ENCODE measurements around the gene MTUS2. TPM values are rescaled to one million over a fixed set of nuclear protein-coding genes. Genes with fewer than 3 reads are reported as not detected.

MTUS2 gene
- total RNA-seq, 1 donor = 0.36 TPM

DNA sequence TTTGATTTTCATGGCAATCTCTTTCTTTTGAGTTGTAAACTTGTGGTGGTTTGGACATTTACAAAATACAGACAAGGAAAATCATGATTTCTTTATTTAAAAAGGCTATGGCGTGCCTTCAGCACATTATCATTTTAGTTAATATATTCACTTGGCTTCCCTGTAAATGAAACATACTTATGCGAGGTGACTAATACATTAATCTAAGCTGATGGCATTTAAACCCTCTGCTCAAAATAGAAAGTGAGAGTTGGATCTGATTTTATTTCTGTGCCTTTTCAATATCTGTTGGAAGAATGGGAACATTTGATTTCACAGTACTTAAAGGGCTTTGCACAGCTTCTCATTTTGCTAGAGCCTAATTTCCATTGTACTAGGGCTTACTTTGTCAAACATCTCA, 289.8 kb downstream of the MTUS2 start:
- DNase-seq (ENCODE audit: low read depth) = no peak
- TF ChIP-seq, protein P1, sequence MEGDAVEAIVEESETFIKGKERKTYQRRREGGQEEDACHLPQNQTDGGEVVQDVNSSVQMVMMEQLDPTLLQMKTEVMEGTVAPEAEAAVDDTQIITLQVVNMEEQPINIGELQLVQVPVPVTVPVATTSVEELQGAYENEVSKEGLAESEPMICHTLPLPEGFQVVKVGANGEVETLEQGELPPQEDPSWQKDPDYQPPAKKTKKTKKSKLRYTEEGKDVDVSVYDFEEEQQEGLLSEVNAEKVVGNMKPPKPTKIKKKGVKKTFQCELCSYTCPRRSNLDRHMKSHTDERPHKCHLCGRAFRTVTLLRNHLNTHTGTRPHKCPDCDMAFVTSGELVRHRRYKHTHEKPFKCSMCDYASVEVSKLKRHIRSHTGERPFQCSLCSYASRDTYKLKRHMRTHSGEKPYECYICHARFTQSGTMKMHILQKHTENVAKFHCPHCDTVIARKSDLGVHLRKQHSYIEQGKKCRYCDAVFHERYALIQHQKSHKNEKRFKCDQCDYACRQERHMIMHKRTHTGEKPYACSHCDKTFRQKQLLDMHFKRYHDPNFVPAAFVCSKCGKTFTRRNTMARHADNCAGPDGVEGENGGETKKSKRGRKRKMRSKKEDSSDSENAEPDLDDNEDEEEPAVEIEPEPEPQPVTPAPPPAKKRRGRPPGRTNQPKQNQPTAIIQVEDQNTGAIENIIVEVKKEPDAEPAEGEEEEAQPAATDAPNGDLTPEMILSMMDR (IDR thresholded peaks at IDR 0.05; ENCODE audit: insufficient read depth, low read length) = no peak
- no peak overlapping the region for H3K4me3 ChIP-seq (ENCODE audit: low read depth, low read length)

DNA sequence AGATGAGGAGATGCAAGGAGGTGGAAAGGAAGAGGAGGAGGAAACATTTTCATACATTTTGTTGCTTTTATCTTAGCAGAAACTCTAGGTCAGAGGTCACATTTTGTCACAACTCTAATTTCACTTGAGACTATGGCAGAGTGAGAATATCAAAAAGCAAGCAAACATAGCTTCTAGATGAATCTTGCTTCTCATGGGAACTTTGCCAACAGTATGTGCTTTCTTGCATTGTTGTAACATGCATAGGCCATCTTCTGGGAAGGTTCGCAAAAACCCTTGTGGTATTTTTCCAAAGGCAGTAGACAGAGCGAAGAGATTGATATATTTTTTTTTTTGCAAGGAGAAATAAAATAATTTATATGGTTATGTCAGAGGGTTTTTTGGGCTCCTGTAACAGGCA, 291.3 kb downstream of the MTUS2 start:
- DNase-seq (ENCODE audit: low read depth) = no peak
- no peak overlapping the region for H3K4me3 ChIP-seq (ENCODE audit: low read depth, low read length)
- TF ChIP-seq, protein P1 (IDR thresholded peaks at IDR 0.05; ENCODE audit: insufficient read depth, low read length) = no peak

DNA sequence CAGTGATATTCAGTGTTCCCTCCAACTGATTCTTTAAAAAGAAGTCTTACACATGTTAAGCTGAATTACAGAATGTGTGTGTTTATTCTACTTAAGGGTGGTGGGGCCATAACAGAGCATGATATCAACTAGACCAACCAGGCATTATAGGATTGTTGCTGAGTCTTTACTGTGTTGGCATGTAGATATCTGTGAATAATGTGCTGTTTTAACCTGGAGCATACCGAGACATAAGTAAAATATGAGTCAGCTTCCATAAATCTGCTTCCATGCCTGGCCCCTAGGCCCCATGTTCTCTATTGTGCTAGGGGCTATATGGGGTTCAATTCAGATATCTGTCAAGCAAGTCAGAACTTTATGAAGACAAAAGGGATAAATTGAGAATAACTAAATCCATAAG, 295.7 kb downstream of the MTUS2 start:
- no peak overlapping the region for H3K4me3 ChIP-seq (ENCODE audit: low read depth, low read length)
- DNase-seq (ENCODE audit: low read depth) = no peak
- TF ChIP-seq, protein P1 (IDR thresholded peaks at IDR 0.05; ENCODE audit: insufficient read depth, low read length) = no peak

DNA sequence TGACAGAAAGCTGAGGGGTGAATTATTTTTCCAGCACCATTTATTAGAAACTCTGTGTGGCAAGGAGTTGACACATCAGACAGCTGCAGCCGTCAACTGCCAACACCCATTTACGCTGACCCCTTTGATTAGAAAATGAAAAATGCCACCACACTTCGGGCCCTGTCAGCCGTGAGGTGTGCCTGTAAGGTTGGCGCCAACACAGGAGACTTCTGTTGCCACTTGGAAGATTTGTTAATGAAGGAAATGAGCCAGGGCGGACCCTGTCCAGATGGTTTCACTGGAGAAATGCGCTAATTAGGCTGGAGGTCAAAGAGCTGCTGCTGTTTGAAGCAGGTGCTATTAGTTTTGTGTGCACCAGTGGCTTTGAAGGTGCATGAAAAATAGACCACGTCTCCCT, 297.5 kb downstream of the MTUS2 start:
- TF ChIP-seq, protein P1 (IDR thresholded peaks at IDR 0.05; ENCODE audit: insufficient read depth, low read length) = no peak
- DNase-seq (ENCODE audit: low read depth) = no peak
- H3K4me3 ChIP-seq (ENCODE audit: low read depth, low read length) = no peak overlapping the region

DNA sequence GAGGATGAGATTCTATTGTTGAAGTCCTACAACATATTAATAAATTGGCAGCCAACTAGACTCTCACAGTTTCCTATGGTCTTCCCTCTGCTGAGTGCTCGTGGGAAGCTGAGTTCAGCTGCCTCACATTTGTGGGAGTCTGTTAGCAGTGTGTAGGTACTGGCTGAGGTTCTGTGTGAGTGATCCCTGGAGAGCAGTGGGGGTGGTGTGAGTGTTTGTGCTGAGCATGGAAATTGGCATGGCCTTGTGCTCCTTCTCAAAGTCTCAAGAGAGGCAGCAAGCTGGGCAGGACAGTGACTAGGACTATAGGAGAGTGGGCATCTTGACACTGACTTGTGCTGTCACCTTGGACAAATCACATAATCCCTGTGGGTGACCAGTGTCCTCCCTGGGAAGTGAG, 298.3 kb downstream of the MTUS2 start:
- TF ChIP-seq, protein P1 (IDR thresholded peaks at IDR 0.05; ENCODE audit: insufficient read depth, low read length) = no peak
- H3K4me3 ChIP-seq (ENCODE audit: low read depth, low read length) = no peak overlapping the region
- no peak for DNase-seq (ENCODE audit: low read depth)

DNA sequence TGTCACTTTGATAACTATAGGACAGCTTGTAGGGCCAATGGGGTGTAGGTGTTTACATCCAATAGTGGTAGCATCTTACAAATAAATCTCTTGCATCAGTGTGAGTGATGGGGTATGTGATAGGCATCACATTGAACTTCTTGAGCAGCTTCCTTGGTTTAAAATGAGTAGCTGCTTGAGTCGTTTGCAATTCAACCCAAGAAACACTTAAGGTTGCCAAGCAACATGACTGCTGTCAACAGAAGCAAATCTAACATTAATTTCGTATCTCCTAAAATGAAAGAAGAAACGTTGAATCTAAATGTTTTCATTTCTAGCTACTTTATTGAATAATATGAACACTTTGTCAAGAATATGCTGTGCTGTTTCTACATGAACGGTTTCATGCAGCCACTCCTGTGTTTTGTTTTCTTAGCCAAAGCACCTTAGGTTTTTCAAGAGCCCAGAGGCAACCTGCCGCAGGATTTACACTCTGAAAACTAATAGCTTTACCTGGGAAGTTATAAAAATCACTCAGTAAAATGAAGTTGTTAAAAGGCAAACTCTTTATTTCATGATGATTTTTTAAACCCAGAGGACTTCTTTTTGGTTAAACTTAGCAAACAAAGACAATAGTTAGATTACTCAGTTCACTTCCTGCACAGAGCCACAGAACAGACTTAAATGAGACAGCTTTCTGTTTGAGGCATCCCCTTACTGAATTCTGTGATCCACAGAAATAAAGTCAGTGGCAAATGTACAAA, 305.2 kb downstream of the MTUS2 start:
- no peak for DNase-seq (ENCODE audit: low read depth)
- TF ChIP-seq, protein P1 (IDR thresholded peaks at IDR 0.05; ENCODE audit: insufficient read depth, low read length) = no peak
- H3K4me3 ChIP-seq (ENCODE audit: low read depth, low read length) = no peak overlapping the region

Measured in fibroblast of the aortic adventitia (primary cell).